Ammon's horn (tissue), 1 donor: ENCODE results near the gene GATA6.

Experiments
- DNase-seq: peaks from one replicate; pipeline ENCODE4 v3.0.0-alpha.2; 2016; ENCODE audit warnings: low spot score

Gene GATA6

DNA sequence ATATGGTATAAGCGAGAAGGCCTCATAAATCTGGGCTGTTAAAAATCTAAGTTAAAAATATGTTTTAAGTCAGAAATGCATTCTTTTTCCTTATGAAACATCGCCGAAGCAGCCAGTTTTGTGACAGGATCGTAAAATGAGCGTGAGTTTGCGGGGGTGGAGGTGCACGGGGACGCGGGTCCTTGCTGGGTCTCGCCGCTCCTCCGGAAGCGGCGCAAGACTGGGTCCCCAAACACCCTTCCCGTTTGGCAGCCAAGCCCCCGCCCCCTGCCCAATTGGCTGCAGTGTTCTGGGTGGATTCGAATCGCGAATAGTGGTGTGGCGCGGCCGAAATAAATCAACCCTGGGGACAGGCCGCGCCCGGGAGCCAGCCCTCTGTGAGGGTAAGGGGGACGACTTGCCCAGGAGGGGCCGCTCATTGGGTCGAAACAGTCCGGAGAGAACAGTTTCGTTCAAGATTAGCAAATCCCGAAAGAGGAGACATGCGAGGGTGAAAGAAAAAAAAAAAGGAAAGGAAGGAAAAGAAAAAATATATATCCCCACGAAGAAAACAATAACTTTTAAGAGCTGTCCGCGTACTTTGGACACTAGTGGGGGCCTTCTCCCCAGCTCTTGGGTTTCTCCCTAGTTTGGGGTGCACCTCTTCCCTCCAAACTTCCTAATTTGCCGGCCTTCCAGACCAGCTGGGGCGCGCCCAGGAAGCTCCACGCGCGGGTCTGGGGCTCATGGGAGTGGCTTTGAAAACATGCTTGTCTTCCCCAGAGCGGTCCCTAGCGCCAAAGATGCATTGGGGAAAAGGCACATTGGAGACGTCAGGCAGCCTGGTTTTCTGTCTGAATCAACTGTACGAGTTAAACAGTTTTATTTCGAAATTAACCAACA lies 3.1 kb upstream of the GATA6 start:
- DNase-seq = no peak

DNA sequence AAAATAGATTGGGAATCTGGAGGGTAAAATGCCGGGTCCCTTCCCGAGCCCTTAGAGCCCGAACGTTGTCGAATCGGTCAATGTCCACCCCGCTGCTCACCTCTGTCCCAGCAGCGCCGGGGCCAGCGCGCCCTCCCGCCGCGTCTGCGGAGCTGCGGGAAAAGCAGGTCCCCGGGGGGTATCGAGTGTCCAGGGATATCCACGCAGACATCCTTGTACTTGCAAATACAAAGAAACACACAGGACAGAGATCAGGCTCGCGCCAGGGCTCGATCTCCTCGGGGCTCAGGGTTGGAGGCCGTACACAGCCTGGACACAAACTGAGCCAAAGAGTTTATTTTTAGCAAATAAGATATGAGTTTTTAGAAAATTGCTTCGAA lies 2.3 kb upstream of the GATA6 start:
- DNase-seq = no peak

DNA sequence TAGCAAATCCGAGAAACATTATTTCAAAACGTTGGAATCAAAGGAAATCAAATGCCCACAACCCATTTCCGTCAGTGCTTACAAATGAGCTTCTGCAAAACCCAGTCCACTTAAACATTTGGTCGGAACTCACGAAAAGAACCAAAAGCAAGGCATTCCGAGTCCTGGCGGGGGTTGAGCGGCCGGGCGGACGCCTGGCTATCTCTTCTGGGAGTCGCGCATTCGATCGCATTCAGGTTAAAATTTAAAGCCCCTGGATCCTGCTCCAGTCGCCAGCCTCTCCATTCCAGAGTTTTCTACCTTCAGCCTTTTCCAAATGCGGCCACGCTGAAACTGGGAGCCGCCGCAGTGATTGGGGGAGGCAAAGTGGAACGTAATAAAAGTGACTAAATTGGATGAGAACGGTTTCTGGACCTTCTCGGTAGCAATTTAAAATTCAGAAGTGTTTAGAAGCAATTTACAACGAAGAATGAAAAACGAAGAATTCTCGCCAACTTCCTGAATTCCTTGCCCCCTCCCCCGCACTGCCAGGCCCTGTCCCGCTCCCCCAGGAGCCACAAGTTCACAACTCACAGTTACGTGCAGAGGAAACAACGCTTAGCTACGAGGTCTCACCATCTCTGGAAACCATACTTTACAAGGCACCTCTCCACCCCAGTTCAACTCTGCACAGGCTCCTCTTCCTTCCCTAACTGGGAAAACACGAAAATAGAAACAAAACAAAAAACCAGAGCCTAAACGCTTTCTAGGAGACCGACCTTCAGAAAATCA lies 1.7 kb upstream of the GATA6 start:
- DNase-seq = no peak

DNA sequence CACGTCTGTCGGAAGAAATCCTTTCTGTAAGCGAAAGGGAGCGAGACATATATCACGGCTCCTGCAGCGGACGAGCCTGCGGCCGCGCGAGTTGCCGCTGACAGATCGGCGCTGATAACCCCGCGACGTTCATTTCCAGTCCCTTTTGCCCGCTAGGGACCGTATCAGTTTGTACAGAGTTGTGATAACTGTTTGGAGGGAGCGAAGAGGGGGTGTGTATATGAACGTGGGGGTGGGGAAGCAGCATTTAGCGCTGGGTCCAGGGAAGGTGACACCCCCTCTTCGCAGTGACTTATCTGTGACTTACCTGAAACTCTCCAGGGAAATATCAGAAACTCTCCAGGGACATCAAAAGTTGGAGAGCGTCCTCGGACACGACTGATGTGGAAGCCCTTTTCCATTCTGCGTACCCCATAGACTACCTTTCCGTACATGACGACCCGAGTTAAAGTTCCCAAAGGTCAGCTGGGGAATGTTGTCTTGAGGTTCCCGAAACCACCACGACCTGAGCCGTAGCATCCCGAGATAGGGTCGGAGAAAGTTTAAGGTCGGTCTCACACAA lies 948 bp upstream of the GATA6 start:
- no peak for DNase-seq

DNA sequence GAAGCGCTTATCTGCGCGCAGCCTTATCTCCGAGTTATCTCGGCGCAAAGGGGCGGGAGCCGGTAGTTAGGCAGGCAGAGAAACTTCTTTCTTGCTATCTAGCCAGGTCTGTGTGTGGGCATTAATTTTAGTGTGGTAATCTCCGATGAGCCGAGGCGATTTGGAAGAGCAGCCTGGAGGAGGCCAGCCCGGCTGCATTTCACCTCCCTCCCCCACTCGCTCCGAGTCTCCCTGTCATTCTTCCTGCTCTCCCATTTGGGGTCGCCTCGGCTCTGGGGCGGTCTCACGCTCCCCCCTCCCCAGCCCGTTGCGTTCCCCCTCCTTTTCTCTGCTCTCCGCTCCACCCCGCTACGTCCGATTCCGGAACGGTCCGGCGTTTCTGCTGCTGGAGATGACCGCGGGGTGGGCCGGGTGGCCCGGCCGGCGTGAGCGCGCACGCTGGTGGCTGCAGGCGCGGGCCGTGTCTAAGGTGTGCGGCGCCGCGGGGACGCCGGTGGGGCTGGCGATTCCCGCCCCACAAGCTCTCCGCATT lies 566 bp downstream of the GATA6 start:
- no peak for DNase-seq

DNA sequence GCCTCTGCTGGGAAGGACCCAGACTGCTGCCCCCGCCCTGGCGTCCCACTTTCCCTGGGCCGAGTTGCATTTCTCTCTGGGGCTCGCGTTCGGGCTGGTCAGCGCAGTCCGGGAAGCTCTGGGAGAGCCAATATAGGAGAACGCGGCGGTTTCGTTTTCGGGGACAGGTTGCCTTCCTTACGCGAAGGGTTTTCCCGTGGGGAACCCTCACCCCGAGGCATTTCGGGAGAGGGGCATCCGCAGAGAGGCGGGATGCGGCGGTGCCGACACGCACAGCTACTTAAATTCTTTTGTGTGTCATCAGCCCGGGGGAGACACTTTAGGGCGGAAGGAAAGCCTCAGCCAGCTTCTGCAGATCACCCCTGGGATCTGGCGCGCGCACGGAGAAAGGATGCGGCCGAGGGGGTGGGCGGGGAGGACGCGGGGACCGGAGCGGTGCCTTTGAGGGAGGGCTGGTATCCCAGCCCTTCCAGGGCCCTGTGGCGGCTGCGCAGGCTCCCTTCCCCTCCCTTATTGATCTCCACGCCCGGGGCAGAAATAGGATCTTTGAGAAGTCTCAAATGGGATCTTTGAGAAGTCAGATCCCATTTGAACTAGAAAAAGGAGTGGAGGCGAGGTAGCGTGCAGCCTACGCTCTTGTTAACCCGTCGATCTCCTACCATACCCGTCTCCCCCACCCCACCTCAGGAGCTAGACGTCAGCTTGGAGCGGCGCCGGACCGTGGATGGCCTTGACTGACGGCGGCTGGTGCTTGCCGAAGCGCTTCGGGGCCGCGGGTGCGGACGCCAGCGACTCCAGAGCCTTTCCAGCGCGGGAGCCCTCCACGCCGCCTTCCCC lies 1.2 kb downstream of the GATA6 start:
- no peak for DNase-seq

DNA sequence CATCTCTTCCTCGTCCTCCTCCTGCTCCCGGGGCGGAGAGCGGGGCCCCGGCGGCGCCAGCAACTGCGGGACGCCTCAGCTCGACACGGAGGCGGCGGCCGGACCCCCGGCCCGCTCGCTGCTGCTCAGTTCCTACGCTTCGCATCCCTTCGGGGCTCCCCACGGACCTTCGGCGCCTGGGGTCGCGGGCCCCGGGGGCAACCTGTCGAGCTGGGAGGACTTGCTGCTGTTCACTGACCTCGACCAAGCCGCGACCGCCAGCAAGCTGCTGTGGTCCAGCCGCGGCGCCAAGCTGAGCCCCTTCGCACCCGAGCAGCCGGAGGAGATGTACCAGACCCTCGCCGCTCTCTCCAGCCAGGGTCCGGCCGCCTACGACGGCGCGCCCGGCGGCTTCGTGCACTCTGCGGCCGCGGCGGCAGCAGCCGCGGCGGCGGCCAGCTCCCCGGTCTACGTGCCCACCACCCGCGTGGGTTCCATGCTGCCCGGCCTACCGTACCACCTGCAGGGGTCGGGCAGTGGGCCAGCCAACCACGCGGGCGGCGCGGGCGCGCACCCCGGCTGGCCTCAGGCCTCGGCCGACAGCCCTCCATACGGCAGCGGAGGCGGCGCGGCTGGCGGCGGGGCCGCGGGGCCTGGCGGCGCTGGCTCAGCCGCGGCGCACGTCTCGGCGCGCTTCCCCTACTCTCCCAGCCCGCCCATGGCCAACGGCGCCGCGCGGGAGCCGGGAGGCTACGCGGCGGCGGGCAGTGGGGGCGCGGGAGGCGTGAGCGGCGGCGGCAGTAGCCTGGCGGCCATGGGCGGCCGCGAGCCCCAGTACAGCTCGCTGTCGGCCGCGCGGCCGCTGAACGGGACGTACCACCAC lies 2.1 kb downstream of the GATA6 start:
- DNase-seq = no peak

DNA sequence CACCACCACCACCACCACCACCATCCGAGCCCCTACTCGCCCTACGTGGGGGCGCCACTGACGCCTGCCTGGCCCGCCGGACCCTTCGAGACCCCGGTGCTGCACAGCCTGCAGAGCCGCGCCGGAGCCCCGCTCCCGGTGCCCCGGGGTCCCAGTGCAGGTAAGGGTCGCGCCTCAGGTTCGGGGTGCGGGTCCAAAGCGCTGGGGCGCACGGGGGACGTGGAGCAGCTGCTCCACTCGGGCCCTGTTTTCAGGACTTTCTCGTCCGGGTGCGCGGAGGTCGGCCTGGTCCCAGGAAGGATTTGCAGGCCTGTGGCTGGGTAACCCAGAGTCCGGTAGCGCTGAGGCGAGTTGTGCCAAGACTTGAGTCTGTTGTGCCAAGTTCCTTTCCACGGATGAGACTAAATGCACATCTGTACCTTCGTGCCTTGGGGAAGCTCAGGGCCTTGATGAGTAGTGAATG lies 2.8 kb downstream of the GATA6 start:
- no peak for DNase-seq

DNA sequence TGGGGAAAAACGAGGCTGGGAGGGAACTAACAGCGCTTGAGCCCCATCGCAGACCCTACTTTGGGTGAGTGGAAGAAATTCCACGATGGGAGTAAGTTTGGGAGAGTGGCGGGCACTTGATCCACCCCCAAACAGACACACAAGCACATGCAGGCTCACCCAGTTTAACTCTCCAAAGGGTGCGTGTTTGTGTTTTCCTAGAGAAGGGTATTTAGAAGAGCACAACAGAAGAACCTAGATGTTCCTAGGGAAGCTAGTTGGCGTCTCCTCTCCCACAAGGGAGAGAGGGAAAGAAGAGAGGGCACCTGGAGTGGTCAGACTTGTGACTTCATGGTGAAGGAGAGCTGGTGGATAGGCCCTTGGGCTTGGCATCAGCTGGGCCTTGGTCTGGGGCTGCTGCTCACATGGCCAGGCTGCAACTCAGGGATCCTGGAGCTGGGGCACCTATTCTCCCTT lies 3.2 kb downstream of the GATA6 start:
- DNase-seq = no peak

DNA sequence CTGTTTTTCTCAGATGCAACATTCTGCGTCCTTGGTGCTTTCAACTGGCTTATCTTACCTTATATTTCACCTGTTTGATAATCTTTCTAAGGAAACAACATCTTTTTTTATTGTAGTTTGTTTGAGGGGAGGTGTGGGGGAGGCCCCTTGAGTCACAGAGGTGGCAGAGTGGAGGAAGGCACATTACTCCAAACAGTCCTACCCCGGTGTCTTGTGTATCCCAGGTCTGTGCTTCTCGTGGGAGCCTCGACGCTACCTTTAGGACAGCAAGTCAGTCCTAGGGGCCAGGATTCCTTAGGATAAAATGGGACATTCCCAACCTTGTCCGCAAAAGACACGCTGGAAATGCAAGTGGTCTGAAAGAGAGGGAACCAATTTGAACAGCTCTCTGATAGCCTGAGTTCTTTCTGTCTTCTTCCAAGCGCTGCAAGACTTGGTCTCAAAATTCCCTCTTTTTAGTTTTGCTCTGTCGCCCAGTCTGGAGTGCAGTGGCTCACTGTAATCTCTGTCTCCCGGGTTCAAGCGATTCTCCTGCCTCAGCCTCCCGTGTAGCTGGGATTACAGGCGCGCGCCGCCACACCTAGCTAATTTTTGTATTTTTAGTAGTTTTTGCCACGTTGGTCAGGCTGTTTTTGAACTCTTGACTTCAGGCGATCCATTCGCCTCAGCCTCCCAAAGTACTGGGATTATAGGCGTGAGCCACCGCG lies 4.0 kb downstream of the GATA6 start:
- DNase-seq = no peak

DNA sequence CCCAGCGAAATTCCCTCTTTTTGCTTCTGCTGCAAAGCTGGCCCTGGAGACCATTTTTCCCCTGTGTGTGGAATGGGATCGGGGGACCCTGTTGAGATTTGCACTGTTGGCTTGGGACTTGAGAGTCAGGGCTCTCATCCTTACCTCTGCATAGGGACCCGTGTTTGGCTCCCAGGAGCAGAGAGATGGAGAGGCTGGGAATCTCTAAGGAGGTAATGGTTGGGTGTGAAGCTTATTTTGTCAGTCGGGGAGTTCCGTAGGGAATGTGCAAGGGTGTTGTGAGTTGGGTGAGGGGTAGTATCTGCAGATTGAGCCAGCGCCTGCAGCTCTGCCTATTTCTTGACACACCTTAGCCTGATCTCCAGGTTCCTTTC lies 4.5 kb downstream of the GATA6 start:
- DNase-seq = no peak

DNA sequence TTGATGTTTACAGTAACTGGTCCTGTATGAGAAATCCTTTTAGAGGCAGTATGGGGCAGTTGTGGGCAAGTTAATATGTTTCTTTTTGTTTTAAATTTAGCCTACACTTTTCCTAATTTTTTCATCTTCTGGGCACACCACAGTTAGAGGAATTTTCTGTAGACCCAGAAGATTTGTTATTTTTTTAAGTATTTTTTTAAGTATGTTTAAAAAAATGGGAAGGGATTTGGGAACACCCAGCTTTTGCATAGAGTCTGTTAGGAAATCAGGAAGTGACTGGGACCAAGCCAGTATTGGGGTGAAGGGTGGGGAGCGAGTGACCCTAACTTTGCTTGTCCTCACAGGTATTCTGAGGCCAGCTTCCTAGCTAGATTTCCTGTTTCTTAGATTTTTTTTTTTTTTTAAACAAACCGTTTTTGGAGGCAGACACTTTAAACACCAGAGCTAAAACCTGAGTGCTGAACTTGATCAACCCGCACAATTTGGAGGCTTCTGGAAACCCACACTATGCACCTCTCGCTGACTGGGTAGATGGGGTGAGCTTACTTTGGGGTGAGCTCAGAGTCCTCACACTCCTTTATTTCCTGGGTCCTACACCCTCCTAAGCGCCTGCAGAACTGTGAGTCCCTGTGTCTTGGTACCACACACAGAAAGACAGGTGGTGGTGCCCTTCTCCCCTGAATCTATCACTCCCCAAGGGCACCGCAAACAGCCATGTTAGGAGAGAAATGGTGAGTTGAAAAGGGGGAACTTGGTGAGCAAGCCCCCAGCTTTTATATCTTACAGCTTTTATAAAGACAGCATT lies 5.2 kb downstream of the GATA6 start:
- no peak for DNase-seq

DNA sequence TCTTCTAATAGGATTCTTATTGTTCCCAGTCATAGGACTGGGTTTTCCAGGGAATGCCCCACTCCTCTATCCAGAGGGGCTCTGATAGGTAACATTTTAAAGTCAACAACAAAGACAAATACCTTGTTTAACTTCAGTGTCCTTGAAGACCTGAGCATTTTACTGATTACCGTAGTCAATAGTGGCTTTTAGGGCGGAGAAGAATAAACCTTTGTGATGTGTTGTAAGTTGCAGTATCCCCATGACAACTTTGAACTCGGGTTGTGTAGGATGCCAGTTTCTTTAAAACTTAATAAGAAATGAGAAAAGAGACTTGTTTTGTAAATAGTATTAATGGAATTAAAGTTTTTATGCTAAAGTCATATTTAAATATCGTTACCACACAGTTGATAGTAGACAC lies 6.0 kb downstream of the GATA6 start:
- no peak for DNase-seq

DNA sequence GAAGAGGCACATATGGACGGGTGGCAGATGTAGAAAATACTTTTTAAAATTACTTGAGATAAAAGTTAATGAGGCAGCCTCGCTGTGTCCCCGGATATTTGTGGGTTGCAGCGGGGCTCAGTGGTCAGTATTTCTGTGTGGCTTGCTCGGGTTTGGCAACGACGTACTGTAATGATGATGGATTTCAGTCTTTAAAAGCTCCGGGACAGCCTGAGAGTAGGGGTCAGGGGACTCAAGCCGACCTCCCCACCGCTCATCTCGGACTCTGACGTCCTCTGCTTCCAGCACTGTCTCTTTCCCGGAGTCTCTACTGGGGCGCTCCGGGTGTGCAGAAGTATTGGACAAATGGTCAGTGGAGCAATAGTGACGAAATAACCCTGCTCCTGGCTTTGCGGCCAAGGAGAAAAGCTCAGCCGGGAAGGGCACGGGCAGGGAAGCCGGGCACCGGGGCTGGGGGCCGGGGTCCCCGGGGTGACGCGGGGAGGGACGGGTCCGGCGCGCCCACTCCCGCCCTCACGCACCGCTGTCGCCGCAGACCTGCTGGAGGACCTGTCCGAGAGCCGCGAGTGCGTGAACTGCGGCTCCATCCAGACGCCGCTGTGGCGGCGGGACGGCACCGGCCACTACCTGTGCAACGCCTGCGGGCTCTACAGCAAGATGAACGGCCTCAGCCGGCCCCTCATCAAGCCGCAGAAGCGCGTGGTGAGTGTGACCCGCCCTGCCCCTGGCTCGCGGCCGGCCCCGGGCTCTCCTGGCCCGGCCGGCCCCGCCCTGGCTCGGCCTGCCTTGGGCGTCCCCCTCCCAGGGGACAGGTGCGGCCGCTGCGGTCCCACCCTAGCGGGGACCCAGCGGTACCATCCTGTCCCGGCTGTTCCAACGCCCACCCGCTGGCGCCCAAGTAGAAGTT lies 7.3 kb downstream of the GATA6 start:
- DNase-seq = no peak

DNA sequence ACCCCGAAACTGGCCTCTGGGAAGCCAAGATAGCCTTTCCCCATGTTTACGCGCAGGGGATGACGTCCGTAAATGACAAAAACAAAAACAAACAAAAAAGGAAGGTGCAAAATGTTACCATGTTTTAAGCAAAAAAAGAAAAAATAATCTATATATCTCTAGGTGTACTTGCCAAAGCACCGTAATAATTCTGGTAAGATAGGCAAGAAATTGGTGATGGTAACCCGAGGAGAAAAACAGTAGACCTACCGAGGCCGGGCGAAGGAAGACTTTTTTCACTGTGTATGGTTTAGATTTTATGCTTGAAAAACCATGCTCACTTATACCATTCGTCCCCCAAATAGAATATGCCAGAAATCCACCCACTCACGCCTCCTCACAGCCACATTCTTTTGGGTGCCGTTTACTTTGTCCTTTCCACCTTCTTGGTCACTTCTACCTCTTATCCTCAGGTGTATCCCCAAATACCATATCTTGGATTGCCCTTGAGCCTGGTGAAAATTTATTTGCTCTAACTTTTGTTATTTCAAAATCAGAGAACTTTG lies 8.0 kb downstream of the GATA6 start:
- no peak for DNase-seq

DNA sequence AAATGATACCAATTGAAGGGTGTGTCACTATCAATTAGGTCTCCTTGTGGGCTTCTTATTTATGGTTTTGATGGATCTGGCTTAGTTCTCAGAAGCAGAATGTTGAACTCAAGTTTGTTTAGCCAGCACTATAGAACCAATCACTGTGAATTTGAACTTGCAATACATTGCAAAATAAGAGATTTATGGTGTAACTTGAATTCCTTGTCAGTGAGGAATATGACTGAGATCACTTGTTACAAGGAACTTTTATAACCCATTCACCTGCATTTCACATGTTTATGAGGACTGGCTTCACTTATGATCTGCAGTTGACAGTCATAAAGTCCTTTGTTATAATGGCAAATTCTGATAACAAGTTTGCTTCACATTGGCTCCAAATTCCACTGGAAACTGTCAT lies 9.8 kb downstream of the GATA6 start:
- DNase-seq = no peak

DNA sequence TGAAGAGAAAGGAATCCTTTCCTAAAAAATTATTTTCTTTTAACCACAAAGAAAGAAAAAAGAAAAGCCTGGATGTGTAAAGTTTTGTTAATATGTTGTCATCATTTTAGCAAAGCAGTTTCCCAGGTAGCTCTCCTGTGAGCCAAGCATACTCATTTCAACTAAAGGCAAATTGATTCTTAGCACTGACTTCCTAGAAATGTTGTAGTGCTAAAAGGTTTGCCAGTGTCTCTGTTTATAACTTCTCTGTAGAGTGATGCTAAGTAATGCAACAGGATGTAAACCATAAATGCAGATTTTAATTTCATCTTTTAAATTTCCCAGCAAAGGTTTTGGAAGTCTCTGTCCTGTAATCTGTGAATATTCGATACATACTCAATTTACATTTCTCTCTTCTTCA lies 10.2 kb downstream of the GATA6 start:
- DNase-seq = no peak

DNA sequence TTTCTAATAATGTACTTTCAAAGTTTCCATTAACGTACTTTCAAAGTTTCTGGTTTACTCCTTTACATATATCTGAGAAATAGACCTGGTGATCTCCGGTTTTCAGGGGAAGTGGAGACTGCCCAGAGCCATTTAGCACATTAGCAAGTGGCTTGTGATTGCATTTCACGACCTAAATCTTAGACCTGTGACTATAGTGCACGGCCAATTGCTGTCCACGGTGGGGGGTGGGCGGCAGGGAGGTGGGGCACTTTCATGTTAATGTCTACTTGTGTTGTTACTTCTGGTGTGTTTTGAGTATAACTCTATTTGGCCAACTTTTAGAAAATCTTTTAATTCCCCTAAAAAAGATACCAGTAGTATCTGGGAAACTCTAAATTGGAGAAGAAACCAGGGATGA lies 11.3 kb downstream of the GATA6 start:
- DNase-seq = no peak
